Measurements from ENCODE around the gene STRIP2.

DNA sequence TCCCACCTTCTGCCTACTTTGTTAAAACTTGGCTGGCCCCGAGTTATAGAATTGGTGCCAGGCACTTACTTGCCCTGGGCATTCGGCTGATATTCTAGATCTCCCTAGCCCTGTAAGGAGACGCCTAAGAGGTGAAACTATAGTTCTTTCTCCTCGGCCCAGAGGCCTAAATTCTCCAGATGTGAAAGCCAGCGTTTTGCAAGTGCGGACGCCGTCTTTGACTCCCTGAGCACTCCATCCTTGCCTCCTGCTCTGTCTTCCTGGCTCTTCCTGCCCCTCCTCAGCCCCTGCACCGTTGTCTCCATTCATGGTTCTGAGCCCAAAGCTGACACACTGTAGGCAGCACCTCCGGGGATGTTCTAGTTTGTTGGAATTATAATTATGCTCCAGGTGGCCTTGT, 79.3 kb downstream of the STRIP2 start:
- TF ChIP-seq, protein P1, sequence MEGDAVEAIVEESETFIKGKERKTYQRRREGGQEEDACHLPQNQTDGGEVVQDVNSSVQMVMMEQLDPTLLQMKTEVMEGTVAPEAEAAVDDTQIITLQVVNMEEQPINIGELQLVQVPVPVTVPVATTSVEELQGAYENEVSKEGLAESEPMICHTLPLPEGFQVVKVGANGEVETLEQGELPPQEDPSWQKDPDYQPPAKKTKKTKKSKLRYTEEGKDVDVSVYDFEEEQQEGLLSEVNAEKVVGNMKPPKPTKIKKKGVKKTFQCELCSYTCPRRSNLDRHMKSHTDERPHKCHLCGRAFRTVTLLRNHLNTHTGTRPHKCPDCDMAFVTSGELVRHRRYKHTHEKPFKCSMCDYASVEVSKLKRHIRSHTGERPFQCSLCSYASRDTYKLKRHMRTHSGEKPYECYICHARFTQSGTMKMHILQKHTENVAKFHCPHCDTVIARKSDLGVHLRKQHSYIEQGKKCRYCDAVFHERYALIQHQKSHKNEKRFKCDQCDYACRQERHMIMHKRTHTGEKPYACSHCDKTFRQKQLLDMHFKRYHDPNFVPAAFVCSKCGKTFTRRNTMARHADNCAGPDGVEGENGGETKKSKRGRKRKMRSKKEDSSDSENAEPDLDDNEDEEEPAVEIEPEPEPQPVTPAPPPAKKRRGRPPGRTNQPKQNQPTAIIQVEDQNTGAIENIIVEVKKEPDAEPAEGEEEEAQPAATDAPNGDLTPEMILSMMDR (IDR thresholded peaks at IDR 0.05), result no peak
- TF ChIP-seq POLR2A (IDR thresholded peaks at IDR 0.05), result no peak

All from breast epithelium (tissue), 3 donors.